ENCODE measurements around the gene KIF13A.
A peak's percentile ranks its signal among the peaks of the same experiment; 100 is the strongest.
"Not testable (repeated sequence)": the region's sequence is repeated elsewhere in the genome, so short reads cannot be mapped to it uniquely, and the experiment has no call there.

The KIF13A gene

GRCh38 chr6:17869010-17869752, 118.3 kb downstream of the KIF13A start:
- no peak for DNase-seq

GRCh38 chr6:17867880-17868279, 119.6 kb downstream of the KIF13A start:
- no peak for DNase-seq

DNA sequence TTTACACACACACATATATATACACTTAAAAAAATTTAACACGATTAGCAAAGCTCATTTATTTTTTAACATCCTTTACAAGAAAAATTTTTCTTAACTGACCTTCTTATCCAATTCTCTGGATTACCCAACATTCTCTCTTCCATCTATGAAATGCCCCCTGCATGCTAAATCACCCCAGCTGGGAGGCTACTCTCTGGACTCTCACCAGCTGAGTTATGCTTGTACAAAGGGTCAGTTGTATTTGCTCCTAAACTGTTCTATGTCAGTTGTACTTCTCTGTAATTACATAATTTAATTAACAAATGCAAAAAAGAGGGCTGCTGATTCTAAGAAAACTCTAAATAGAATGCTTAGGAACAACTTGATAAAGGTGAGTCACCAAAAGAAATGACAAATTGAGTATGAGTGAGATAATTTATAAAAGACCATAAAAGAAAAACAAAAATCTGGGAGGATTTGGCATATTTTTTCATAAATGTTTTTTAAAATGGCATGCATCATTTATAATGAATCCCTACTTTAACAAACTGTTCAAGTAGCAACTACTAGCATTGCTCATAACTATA, 120.5 kb downstream of the KIF13A start:
- no peak for DNase-seq

DNA sequence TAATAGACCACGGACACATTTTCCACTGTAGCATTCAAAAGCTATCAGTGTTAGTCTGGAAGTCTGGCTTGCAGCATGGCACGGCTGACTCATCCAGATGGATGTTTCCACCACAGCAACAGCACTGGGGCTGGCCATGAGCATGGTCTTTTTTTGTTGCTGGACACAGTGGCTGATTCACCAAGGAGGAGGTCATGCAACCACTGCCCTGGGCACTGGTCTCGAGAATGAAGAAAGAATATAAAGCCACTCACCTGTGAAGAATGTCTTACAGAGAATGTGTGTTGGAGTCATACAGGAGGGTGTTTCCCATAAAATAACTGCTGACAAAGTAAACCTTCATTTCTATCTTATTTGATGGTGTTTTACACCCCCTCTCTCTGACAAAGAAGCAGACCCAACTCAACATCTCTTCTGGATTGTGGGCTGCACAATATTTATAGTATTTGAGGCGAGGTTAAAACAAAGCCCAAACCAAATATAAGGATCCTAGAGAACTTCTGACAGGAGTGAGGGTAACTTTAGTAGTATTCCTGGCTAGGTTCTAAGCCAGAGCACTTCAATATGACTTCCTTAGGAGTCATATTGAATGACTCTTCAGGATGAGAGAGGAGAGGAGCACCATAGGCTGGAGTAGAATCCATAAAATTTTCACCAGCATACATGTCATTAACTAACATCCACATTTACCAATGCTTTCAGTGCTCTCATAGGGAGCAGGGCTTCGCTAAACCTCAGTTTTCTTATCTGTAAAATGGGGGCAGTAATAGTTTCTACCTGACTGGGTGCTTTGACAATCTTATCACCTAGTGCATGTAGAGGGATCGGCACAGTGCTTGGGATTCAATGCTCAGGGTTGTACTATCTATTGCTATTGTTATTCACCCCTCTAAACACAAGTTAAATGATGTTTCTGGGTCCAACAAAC, 121.4 kb downstream of the KIF13A start:
- DNase-seq: no peak

GRCh38 chr6:17865243-17865642, 122.2 kb downstream of the KIF13A start:
- peak; percentile 3 to 47 (median 36) for DNase-seq

DNA sequence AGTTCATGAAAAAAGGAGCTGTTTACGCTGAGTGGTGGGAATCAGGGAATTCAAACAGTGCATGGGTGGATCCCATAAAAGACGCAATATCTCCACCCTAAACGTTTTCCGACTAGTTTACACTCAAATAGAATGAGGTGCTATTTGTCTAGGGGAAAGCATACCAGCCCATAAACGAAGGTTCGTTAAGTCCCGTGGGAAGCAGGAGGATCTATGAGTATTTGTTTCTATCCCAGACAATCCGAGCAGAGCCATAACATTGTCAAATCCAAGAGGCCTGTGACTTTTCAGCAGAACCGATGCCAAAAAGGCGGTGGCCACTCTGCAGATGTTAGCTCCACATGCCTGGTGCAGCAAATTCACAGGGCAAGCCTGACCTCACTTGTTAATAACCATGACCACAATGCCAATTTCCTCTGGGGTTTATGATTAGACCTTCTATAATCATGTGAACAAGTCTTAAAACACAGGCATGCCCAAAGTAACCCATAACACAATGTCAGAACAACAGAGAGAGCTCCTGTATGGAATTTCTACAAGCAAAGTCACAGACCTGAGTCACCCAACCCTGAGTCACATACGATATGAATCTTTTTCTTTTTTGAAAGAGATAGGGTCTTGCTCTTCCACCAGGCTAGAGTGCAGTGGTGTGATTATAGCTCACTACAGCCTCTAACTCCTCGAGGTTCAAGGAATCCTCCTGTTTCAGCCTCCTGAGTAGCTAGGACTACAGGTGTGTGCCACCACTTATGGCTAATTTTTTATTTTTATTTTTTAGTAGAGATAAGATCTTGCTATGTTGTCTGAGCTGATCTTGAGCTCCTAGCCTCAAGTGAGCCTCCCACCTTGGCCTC, 123.3 kb downstream of the KIF13A start:
- DNase-seq: no peak

DNA sequence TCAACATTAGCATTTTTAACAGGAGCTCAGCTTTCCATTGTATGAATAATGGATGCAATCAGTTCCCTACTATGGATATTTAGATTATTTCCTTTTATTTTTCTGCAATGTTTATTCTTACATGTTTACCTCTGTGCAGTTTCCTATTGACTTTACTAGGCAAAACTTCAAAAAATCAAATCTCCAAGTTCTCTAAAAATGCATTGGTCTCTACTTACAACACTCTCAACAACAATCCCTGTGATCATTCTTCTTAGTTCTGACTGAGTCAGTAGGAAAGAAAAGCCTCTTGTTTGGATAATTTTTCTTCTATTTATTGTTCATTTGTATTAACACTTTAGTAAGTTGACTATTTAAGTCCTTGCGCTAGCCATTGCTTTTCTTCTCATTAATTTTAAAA, 126.1 kb downstream of the KIF13A start:
- no peak for DNase-seq

- no peak for DNase-seq
Observed at GRCh38 chr6:17859846-17860245, 127.6 kb downstream of the KIF13A start.

- DNase-seq: no peak
Observed at GRCh38 chr6:17858584-17858983, 128.9 kb downstream of the KIF13A start.

GRCh38 chr6:17857188-17857587, 130.2 kb downstream of the KIF13A start:
- not testable (repeated sequence) for DNase-seq

DNA sequence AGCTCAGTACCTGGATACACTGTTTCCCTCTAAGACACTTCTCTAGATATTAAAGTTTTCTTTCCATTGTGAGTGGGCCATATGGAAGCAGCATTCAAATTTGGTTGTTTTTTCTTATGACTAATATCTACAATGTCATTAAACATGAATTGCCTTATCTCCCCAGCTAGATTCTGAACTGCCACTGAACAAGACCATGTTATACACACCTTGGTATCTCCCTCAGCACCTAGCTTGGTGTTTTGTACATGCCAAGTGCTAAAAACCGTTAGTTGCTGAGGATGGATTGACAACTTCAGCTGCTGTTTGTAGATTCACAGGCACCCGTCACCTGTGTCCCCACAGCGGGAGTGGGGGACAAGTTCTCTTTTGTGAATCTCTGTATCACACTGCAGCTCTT, 131.1 kb downstream of the KIF13A start:
- DNase-seq: no peak

GRCh38 chr6:17855381-17855780, 132.1 kb downstream of the KIF13A start:
- DNase-seq: no peak

- no peak for DNase-seq
Observed at GRCh38 chr6:17853533-17853932, 133.9 kb downstream of the KIF13A start.

- no peak for DNase-seq
Observed at GRCh38 chr6:17851720-17852161, 135.7 kb downstream of the KIF13A start.

- DNase-seq: no peak
Observed at GRCh38 chr6:17851001-17851719, 136.3 kb downstream of the KIF13A start.

- no peak for DNase-seq
Observed at GRCh38 chr6:17850281-17850680, 137.2 kb downstream of the KIF13A start.

DNA sequence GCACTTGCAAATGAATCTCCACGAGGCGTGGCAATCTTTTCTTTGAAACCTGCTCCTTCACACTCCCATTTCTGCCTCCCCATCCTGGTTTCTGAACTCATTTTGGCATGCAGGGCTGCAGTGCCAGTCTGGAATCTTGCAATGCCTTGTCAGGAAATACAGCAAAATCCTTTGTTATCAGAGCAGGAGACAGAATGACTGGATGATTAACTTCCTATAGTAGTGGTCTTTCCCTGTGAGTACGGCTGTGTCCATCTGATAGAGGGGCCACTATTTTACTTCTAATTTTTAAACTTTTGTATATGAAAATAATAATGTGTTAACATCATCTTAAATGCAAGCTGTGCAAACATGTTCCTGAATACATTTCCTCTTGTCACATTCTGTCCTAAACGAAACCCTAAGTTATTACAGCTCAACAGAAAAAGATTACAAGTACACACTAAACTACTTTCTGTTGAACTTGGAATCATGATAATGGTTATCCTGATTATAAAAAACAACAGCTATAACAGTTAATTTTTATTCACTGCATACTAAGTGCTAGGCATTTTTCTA, 140.2 kb downstream of the KIF13A start:
- DNase-seq: no peak

- DNase-seq: no peak
Observed at GRCh38 chr6:17846762-17847161, 140.7 kb downstream of the KIF13A start.

- no peak for DNase-seq
Observed at GRCh38 chr6:17845598-17845997, 141.8 kb downstream of the KIF13A start.

DNA sequence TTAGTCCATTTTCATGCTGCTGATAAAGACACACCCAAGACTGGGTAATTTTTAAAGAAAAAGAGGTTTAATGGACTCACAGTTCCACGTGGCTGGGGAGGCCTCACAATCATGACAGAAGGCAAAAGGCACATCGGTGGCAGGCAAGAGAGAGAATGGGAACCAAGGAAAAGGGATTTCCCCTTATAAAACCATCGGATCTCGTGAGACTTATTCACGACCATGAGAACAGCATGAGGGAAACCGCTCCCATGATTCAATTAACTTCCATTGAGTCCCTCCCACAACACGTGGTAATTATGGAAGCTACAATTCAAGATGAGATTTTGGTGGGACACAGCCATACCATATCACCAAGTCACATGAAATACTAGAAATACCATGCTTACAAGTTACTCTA, 142.5 kb downstream of the KIF13A start:
- not testable (repeated sequence) for DNase-seq
